Measurements from ENCODE around the gene RFESD. TPM values are rescaled to one million over a fixed set of nuclear protein-coding genes. Genes with fewer than 3 reads are reported as not detected.

RFESD gene
- total and polyA plus RNA-seq, 4 donors, result 1.1 to 98.0 (median 1.4) TPM

DNA sequence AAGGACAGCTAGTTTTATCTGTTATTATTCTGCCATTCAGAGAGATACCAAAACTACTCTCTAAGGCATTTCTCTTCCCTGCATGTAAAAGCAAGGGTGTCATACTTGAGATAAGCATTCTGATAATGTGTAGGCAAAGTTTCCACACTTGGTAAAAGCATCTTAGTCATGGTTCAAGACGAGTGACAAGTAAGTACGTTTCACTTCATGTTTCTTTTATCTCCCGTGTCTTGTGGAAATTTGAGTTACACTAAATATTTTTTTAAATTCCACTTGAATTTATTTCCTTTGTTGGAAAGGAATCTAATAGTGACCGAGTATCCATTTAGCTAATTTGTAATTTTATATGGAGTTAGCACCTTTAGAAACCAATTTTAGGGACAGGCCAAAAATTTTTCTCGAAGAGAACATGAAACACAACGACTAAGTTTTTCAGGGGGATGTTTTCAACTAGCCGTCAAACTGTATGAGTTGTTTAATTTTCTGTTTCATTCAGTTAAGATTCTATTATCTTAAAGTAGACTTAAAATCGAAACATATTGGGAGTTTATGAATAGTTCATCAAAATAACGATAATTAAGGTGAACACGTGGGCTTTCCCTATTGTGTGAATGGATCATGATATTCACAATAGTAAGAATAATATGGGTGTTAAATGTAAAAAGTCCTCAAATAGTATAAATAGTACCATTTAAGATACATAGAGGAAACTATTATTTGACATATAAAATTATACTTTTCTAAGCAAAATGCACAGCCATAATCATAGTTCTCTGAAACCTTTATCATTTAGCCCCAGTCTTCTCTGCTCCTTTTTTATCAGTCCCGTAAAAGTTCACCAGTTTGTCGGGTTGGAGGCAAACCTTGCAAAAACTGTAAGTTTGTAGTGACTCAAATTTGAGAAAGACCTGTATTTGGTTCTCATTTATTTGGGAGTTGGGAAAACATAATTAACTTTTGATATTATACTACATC is 1.6 kb downstream of the RFESD start:
- Histone ChIP-seq H3K9ac (ENCODE audit: low read depth in 1 of 2, low read length in 2 of 2) (peak overlapping the region in 1 of 2 donors; percentile 84), H3K27me3 (ENCODE audit: control insufficient read depth in 4 of 4, insufficient read depth in 4 of 4, low read length in 3 of 4) (no peaks in the 10 kb centered on the region)
- no peak for DNase-seq (ENCODE audit: low spot score)

DNA sequence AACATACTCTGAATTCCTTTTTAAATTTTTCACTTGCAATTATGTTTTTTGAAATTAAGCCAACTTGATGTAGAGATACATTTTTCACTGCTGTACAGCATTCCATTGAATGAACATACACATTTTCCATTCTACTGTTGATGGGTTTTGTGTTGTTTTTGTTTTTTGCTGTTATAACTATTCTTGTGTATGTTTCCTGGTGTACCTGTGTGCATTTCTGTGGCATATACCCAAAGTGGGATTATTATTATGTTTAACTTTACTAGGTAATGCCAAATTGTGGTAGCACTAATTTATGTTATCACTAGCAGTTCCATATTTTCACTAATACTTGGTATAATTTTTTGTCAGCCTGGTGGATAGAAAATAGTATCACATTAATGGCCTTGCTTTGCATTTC is 2.7 kb downstream of the RFESD start:
- Histone ChIP-seq H3K27me3 (ENCODE audit: control insufficient read depth in 4 of 4, insufficient read depth in 4 of 4, low read length in 3 of 4) (no peaks in the 10 kb centered on the region), H3K27ac (ENCODE audit: low read depth in 1 of 2, low read length in 2 of 2) (peak overlapping the region in 1 of 2 donors; percentile 51), H3K9ac (ENCODE audit: low read depth in 1 of 2, low read length in 2 of 2) (peak overlapping the region in 1 of 2 donors; percentile 6), H3K4me1 (ENCODE audit: control insufficient read depth in 4 of 4, insufficient read depth in 4 of 4, low read length in 3 of 4) (peaks cover 3 to 22% (median 14%) of the 10 kb centered on the region in 4 donors), H3K9me3 (ENCODE audit: control insufficient read depth in 4 of 4, low read length in 3 of 4) (no peaks in the 10 kb centered on the region), H3K4me3 (ENCODE audit: low read depth in 1 of 3, low read length in 3 of 3) (no peak overlapping the region), H3K36me3 (ENCODE audit: control insufficient read depth in 4 of 4, insufficient read depth in 3 of 4, low read depth in 1 of 4, low read length in 3 of 4) (no peaks in the 10 kb centered on the region)
- no peak for TF ChIP-seq FOXA1 (IDR thresholded peaks at IDR 0.05)
- TF ChIP-seq HNF4G (IDR thresholded peaks at IDR 0.05), result no peak
- TF ChIP-seq YY1 (IDR thresholded peaks at IDR 0.05), result no peak
- TF ChIP-seq, protein P1, sequence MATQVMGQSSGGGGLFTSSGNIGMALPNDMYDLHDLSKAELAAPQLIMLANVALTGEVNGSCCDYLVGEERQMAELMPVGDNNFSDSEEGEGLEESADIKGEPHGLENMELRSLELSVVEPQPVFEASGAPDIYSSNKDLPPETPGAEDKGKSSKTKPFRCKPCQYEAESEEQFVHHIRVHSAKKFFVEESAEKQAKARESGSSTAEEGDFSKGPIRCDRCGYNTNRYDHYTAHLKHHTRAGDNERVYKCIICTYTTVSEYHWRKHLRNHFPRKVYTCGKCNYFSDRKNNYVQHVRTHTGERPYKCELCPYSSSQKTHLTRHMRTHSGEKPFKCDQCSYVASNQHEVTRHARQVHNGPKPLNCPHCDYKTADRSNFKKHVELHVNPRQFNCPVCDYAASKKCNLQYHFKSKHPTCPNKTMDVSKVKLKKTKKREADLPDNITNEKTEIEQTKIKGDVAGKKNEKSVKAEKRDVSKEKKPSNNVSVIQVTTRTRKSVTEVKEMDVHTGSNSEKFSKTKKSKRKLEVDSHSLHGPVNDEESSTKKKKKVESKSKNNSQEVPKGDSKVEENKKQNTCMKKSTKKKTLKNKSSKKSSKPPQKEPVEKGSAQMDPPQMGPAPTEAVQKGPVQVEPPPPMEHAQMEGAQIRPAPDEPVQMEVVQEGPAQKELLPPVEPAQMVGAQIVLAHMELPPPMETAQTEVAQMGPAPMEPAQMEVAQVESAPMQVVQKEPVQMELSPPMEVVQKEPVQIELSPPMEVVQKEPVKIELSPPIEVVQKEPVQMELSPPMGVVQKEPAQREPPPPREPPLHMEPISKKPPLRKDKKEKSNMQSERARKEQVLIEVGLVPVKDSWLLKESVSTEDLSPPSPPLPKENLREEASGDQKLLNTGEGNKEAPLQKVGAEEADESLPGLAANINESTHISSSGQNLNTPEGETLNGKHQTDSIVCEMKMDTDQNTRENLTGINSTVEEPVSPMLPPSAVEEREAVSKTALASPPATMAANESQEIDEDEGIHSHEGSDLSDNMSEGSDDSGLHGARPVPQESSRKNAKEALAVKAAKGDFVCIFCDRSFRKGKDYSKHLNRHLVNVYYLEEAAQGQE (IDR thresholded peaks at IDR 0.05), result no peak
- TF ChIP-seq JUND (IDR thresholded peaks at IDR 0.05), result no peak
- TF ChIP-seq, protein P2, sequence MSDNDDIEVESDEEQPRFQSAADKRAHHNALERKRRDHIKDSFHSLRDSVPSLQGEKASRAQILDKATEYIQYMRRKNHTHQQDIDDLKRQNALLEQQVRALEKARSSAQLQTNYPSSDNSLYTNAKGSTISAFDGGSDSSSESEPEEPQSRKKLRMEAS (IDR thresholded peaks at IDR 0.05), result no peak
- no peak for TF ChIP-seq TAF1 (conservative IDR thresholded peaks at IDR 0.05)
- TF ChIP-seq, protein P3, sequence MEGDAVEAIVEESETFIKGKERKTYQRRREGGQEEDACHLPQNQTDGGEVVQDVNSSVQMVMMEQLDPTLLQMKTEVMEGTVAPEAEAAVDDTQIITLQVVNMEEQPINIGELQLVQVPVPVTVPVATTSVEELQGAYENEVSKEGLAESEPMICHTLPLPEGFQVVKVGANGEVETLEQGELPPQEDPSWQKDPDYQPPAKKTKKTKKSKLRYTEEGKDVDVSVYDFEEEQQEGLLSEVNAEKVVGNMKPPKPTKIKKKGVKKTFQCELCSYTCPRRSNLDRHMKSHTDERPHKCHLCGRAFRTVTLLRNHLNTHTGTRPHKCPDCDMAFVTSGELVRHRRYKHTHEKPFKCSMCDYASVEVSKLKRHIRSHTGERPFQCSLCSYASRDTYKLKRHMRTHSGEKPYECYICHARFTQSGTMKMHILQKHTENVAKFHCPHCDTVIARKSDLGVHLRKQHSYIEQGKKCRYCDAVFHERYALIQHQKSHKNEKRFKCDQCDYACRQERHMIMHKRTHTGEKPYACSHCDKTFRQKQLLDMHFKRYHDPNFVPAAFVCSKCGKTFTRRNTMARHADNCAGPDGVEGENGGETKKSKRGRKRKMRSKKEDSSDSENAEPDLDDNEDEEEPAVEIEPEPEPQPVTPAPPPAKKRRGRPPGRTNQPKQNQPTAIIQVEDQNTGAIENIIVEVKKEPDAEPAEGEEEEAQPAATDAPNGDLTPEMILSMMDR (IDR thresholded peaks at IDR 0.05; ENCODE audit: low read depth, low read length, missing input control), result no peak
- DNase-seq (ENCODE audit: low spot score), result no peak

More for the DNA sequence above, 1.6 kb downstream of the RFESD start:
- no peaks in the 10 kb centered on the region for H3K9me3 ChIP-seq (ENCODE audit: control insufficient read depth in 4 of 4, low read length in 3 of 4)
- H3K36me3 ChIP-seq (ENCODE audit: control insufficient read depth in 4 of 4, insufficient read depth in 3 of 4, low read depth in 1 of 4, low read length in 3 of 4), result no peaks in the 10 kb centered on the region
- WGBS, result 91% methylated on average over 12 of the region's 12 CpGs
- no peak for TF ChIP-seq NR2F2 (IDR thresholded peaks at IDR 0.05)
- TF ChIP-seq, protein P4, sequence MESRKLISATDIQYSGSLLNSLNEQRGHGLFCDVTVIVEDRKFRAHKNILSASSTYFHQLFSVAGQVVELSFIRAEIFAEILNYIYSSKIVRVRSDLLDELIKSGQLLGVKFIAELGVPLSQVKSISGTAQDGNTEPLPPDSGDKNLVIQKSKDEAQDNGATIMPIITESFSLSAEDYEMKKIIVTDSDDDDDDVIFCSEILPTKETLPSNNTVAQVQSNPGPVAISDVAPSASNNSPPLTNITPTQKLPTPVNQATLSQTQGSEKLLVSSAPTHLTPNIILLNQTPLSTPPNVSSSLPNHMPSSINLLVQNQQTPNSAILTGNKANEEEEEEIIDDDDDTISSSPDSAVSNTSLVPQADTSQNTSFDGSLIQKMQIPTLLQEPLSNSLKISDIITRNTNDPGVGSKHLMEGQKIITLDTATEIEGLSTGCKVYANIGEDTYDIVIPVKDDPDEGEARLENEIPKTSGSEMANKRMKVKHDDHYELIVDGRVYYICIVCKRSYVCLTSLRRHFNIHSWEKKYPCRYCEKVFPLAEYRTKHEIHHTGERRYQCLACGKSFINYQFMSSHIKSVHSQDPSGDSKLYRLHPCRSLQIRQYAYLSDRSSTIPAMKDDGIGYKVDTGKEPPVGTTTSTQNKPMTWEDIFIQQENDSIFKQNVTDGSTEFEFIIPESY (IDR thresholded peaks at IDR 0.05), result no peak
- no peak for TF ChIP-seq JUND (IDR thresholded peaks at IDR 0.05)
- TF ChIP-seq GABPA (IDR thresholded peaks at IDR 0.05 in 1 of 2, conservative IDR thresholded peaks at IDR 0.05 in 1 of 2), result no peak
- TF ChIP-seq, protein P5, sequence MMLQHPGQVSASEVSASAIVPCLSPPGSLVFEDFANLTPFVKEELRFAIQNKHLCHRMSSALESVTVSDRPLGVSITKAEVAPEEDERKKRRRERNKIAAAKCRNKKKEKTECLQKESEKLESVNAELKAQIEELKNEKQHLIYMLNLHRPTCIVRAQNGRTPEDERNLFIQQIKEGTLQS (IDR thresholded peaks at IDR 0.05), result no peak
- TF ChIP-seq YY1 (IDR thresholded peaks at IDR 0.05), result no peak
- TF ChIP-seq, protein P3 (IDR thresholded peaks at IDR 0.05; ENCODE audit: low read depth, low read length, missing input control), result no peak
- peaks cover 3 to 28% (median 16%) of the 10 kb centered on the region in 4 donors for H3K4me1 ChIP-seq (ENCODE audit: control insufficient read depth in 4 of 4, insufficient read depth in 4 of 4, low read length in 3 of 4)
- H3K4me3 ChIP-seq (ENCODE audit: low read depth in 1 of 3, low read length in 3 of 3), result no peak overlapping the region
- peak overlapping the region; percentile 91 to 99 for H3K27ac ChIP-seq (ENCODE audit: low read depth in 1 of 2, low read length in 2 of 2)

Data from liver (tissue), 9 donors.